Fibroblast of lung (primary cell): Measurements from ENCODE around the gene CCNB1IP1. TPM values are rescaled to one million over a fixed set of nuclear protein-coding genes. Genes with fewer than 3 reads are reported as not detected.

ENCODE experiments used
- DNase-seq, 2 donors: peaks; one replicate each; pipeline versions ENCODE4 v3.0.0 to v3.0.0-alpha.2; 2010; ENCODE audit warnings: low read depth in 2 of 2
- H2AFZ ChIP-seq: 2 replicates; pipeline ENCODE4 v1.5.1; 2012; ENCODE audit warnings: low read length, control low read depth, inconsistent platforms
- H3K27ac ChIP-seq: 2 replicates; pipeline ENCODE4 v1.5.1; 2011; ENCODE audit warnings: low read length, control low read depth; ENCODE audit not compliant: insufficient read depth
- H3K27me3 ChIP-seq: 2 replicates; pipeline ENCODE4 v1.5.1; 2011; ENCODE audit warnings: mild to moderate bottlenecking, low read length; ENCODE audit not compliant: control insufficient read depth, insufficient read depth
- H3K36me3 ChIP-seq: 2 replicates; pipeline ENCODE4 v1.5.1; 2011; ENCODE audit warnings: low read length; ENCODE audit not compliant: control insufficient read depth, insufficient read depth
- H3K4me1 ChIP-seq: 2 replicates; pipeline ENCODE4 v1.5.1; 2011; ENCODE audit warnings: low read length; ENCODE audit not compliant: control insufficient read depth, insufficient read depth; ENCODE audit errors: extremely low read depth
- H3K4me2 ChIP-seq: 2 replicates; pipeline ENCODE4 v1.5.1; 2011; ENCODE audit warnings: low read length, control low read depth; ENCODE audit not compliant: insufficient read depth; ENCODE audit errors: extremely low read depth
- H3K4me3 ChIP-seq, 4 experiments: fragments of 200-600 bp in 1 of 4; sonication (generic) in 1 of 4; replicated peaks in 1 of 4; 2 replicates each; pipeline ENCODE4 v1.5.1; 2011 to 2016; ENCODE audit warnings: low read length in 4 of 4, low read depth in 3 of 4, mild to moderate bottlenecking in 3 of 4, control low read depth in 2 of 4, inconsistent platforms in 1 of 4, mixed read lengths in 1 of 4; ENCODE audit not compliant: insufficient read depth in 1 of 4; ENCODE audit errors: control extremely low read depth in 1 of 4
- H3K79me2 ChIP-seq: 2 replicates; pipeline ENCODE4 v1.5.1; 2012; ENCODE audit warnings: mild to moderate bottlenecking, low read length, inconsistent platforms; ENCODE audit not compliant: control insufficient read depth, insufficient read depth
- H3K9ac ChIP-seq: 2 replicates; pipeline ENCODE4 v1.5.1; 2011; ENCODE audit warnings: mild to moderate bottlenecking, low read length, control low read depth; ENCODE audit not compliant: insufficient read depth
- H3K9me3 ChIP-seq: 2 replicates; pipeline ENCODE4 v1.5.1; 2012; ENCODE audit warnings: low read depth, low read length; ENCODE audit not compliant: control insufficient read depth, insufficient read depth
- H4K20me1 ChIP-seq: 2 replicates; pipeline ENCODE4 v1.5.1; 2011; ENCODE audit warnings: low read length; ENCODE audit not compliant: control insufficient read depth, insufficient read depth; ENCODE audit errors: extremely low read depth
- CTCF ChIP-seq, 2 donors: IDR thresholded peaks in 1 of 2; conservative IDR thresholded peaks in 1 of 2; 1 replicate in 1 of 2; 2 replicates in 1 of 2; pipeline ENCODE4 v1.5.1; 2011 to 2012; ENCODE audit warnings: low read length in 2 of 2, control low read depth in 1 of 2, inconsistent platforms in 1 of 2, low read depth in 1 of 2, mild to moderate bottlenecking in 1 of 2
- EZH2 ChIP-seq: IDR thresholded peaks from 2 replicates; pipeline ENCODE4 v1.5.1; 2012; ENCODE audit warnings: low read length, control low read depth, mild to moderate bottlenecking; ENCODE audit errors: missing control alignments
- polyA minus RNA-seq: library from RNA; depleted of rRNA, polyadenylated mRNA; stranded (reverse); fragments of >200 nt; gene quantifications from 2 replicates; pipeline ENCODE4 v1.2.3, GENCODE V29; 2011; ENCODE audit warnings: low replicate concordance
- polyA plus RNA-seq, 2 donors: library from polyadenylated mRNA; depleted of rRNA in 1 of 2; stranded (reverse) in 1 of 2; unstranded in 1 of 2; fragments of >200 nt; gene quantifications; 2 replicates each; pipeline ENCODE4 v1.2.1, GENCODE V29; 2011 to 2012; ENCODE audit warnings: missing spikeins in 1 of 2
- total RNA-seq: library from RNA; depleted of rRNA; stranded (reverse); fragments of >200 nt; gene quantifications from 2 replicates; pipeline ENCODE4 v1.2.1, GENCODE V29; 2014

The CCNB1IP1 gene, protein sequence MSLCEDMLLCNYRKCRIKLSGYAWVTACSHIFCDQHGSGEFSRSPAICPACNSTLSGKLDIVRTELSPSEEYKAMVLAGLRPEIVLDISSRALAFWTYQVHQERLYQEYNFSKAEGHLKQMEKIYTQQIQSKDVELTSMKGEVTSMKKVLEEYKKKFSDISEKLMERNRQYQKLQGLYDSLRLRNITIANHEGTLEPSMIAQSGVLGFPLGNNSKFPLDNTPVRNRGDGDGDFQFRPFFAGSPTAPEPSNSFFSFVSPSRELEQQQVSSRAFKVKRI
- total RNA-seq (77.5 and 110 TPM in 2 replicates), polyA plus RNA-seq (33.3 and 48.5 TPM in 2 replicates), polyA minus RNA-seq (2.4 and 6.5 TPM in 2 replicates)
- 24.4 and 37.3 TPM in 2 replicates for polyA plus RNA-seq (2012)

GRCh38 chr14:20332788-20333493 is at the start of gene CCNB1IP1:
Gene CCNB1IP1 (minus strand): TSS chr14:20333279. CDS start chr14:20316523, 16,756 bp downstream.
- H3K27ac ChIP-seq = peak within 1 kb of the TSS; percentile 73
- peak within 1 kb of the TSS; percentile 28 for H3K9ac ChIP-seq
- peak within 1 kb of the TSS; percentile 82 for H2AFZ ChIP-seq
- H3K9me3 ChIP-seq = no peaks in the 10 kb centered on the region
- H3K4me1 ChIP-seq = no peaks in the 10 kb centered on the region
- no peaks in the 10 kb centered on the region for H4K20me1 ChIP-seq
- peaks cover 33% of the 10 kb centered on the region for H3K79me2 ChIP-seq
- peak; percentile 95 for DNase-seq
- no peaks in the 10 kb centered on the region for H3K36me3 ChIP-seq
- H3K4me2 ChIP-seq = peak within 1 kb of the TSS; percentile 20
- TF ChIP-seq EZH2 (no peak), CTCF (conservative IDR thresholded peaks at IDR 0.05 in 1 of 2, IDR thresholded peaks at IDR 0.05 in 1 of 2; ENCODE audit: low read depth in 1 of 2, low read length in 2 of 2) (no peak)
- H3K27me3 ChIP-seq = no peaks in the 10 kb centered on the region
- peak within 1 kb of the TSS; percentile 61 to 79 (median 71) for H3K4me3 ChIP-seq

- no peak overlapping the region for H2AFZ ChIP-seq
- H3K36me3 ChIP-seq = peaks cover 32% of the 10 kb centered on the region
- H3K9ac ChIP-seq = no peak overlapping the region
- no peaks in the 10 kb centered on the region for H3K79me2 ChIP-seq
- no peak overlapping the region for H3K4me2 ChIP-seq
- H3K9me3 ChIP-seq = no peaks in the 10 kb centered on the region
- no peaks in the 10 kb centered on the region for H3K27me3 ChIP-seq
- no peaks in the 10 kb centered on the region for H3K4me1 ChIP-seq
- no peaks in the 10 kb centered on the region for H4K20me1 ChIP-seq
- H3K4me3 ChIP-seq = no peak overlapping the region
- no peak for DNase-seq
- no peak for TF ChIP-seq CTCF (conservative IDR thresholded peaks at IDR 0.05 in 1 of 2, IDR thresholded peaks at IDR 0.05 in 1 of 2; ENCODE audit: low read depth in 1 of 2, low read length in 2 of 2)
- no peak for TF ChIP-seq EZH2
- H3K27ac ChIP-seq = no peak overlapping the region
These were observed 49.4 kb upstream of the CCNB1IP1 start for GRCh38 chr14:20382526-20382925.

- Histone ChIP-seq H3K4me1 (no peaks in the 10 kb centered on the region), H3K36me3 (peaks cover 32% of the 10 kb centered on the region)
- no peak for TF ChIP-seq EZH2
- TF ChIP-seq CTCF (conservative IDR thresholded peaks at IDR 0.05 in 1 of 2, IDR thresholded peaks at IDR 0.05 in 1 of 2; ENCODE audit: low read depth in 1 of 2, low read length in 2 of 2) = no peak
These were observed 48.3 kb upstream of the CCNB1IP1 start for GRCh38 chr14:20381341-20381740.

More at GRCh38 chr14:20381341-20381740, 48.3 kb upstream of the CCNB1IP1 start:
- no peaks in the 10 kb centered on the region for H4K20me1 ChIP-seq
- H3K4me3 ChIP-seq = no peak overlapping the region
- no peaks in the 10 kb centered on the region for H3K79me2 ChIP-seq
- no peaks in the 10 kb centered on the region for H3K9me3 ChIP-seq
- H3K27me3 ChIP-seq = no peaks in the 10 kb centered on the region
- H2AFZ ChIP-seq = no peak overlapping the region
- H3K4me2 ChIP-seq = no peak overlapping the region
- no peak overlapping the region for H3K9ac ChIP-seq
- no peak for DNase-seq
- H3K27ac ChIP-seq = no peak overlapping the region
